OCI-LY1 (cell line): Measurements from ENCODE around the gene MEGF8.

Experiments used
- H2AFZ ChIP-seq: fragments of 200-600 bp; sonication (generic), shearing (Covaris generic); 2 replicates; pipeline ENCODE4 v1.6.0; 2014; ENCODE audit warnings: antibody characterized with exemption, mild to moderate bottlenecking, low read length
- H3F3A ChIP-seq: fragments of 200-600 bp; sonication (generic), shearing (Covaris generic); 2 replicates; pipeline ENCODE4 v1.6.0; 2014; ENCODE audit warnings: mild to moderate bottlenecking, antibody characterized with exemption, low read length, moderate library complexity; ENCODE audit not compliant: insufficient read depth
- H3K27ac ChIP-seq: fragments of 200-600 bp; sonication (generic); 2 replicates; pipeline ENCODE4 v1.5.1; 2014; ENCODE audit warnings: low read length, mixed run types, mild to moderate bottlenecking, low read depth; ENCODE audit not compliant: poor library complexity, severe bottlenecking
- H3K27me3 ChIP-seq: fragments of 200-600 bp; sonication (generic); 2 replicates; pipeline ENCODE4 v1.6.0; 2014; ENCODE audit warnings: antibody characterized with exemption, mild to moderate bottlenecking, low read length, moderate library complexity; ENCODE audit not compliant: insufficient read depth
- H3K36me3 ChIP-seq: fragments of 200-600 bp; sonication (generic); 2 replicates; pipeline ENCODE4 v1.6.1; 2014; ENCODE audit warnings: mild to moderate bottlenecking, antibody characterized with exemption, low read length, moderate library complexity, mixed read lengths; ENCODE audit not compliant: insufficient read depth
- H3K4me1 ChIP-seq: fragments of 200-600 bp; sonication (generic); 2 replicates; pipeline ENCODE4 v1.5.1; 2014; ENCODE audit warnings: mild to moderate bottlenecking, low read length, moderate library complexity; ENCODE audit not compliant: insufficient read depth, severe bottlenecking
- H3K4me2 ChIP-seq: fragments of 200-600 bp; sonication (generic), shearing (Covaris generic); 2 replicates; pipeline ENCODE4 v1.6.1; 2014; ENCODE audit warnings: low read length
- H3K4me3 ChIP-seq: fragments of 200-600 bp; sonication (generic); 2 replicates; pipeline ENCODE4 v1.5.1; 2014; ENCODE audit warnings: low read length, low read depth, mild to moderate bottlenecking, mixed read lengths; ENCODE audit not compliant: poor library complexity, severe bottlenecking
- H3K79me2 ChIP-seq: fragments of 200-600 bp; shearing (Covaris generic); 2 replicates; pipeline ENCODE4 v1.6.1; 2016; ENCODE audit warnings: mixed run types, low read length, mixed read lengths; ENCODE audit not compliant: insufficient read depth
- H3K9ac ChIP-seq: fragments of 200-600 bp; sonication (generic), shearing (Covaris generic); 2 replicates; pipeline ENCODE4 v1.6.1; 2014; ENCODE audit warnings: mild to moderate bottlenecking, low read length, mixed read lengths
- H3K9me2 ChIP-seq: fragments of 200-600 bp; sonication (generic), shearing (Covaris generic); 2 replicates; pipeline ENCODE4 v1.6.1; 2014; ENCODE audit warnings: low read depth, mild to moderate bottlenecking, low read length, mixed read lengths
- H3K9me3 ChIP-seq: fragments of 200-600 bp; shearing (Covaris generic); 2 replicates; pipeline ENCODE4 v1.6.1; 2014; ENCODE audit warnings: low read length, mixed read lengths
- H4K20me1 ChIP-seq: fragments of 200-600 bp; sonication (generic), shearing (Covaris generic); 2 replicates; pipeline ENCODE4 v1.6.0; 2016; ENCODE audit warnings: mild to moderate bottlenecking, low read length; ENCODE audit not compliant: insufficient read depth
- CTCF ChIP-seq: fragments of 200-600 bp; sonication (generic), shearing (Covaris generic); IDR thresholded peaks from 2 replicates; pipeline ENCODE4 v1.5.1; 2017; ENCODE audit warnings: mild to moderate bottlenecking, antibody characterized with exemption, low read length, moderate library complexity, mixed read lengths
- EZH2 ChIP-seq: fragments of 200-600 bp; sonication (generic), shearing (Covaris generic); IDR thresholded peaks from 2 replicates; pipeline ENCODE4 v1.8.0; 2017; ENCODE audit warnings: borderline replicate concordance, mixed run types, mild to moderate bottlenecking, antibody characterized with exemption, low read length, moderate library complexity, mixed read lengths

The MEGF8 gene

GRCh38 chr19:42287827-42288107 lies 37.7 kb upstream of the MEGF8 start:
- Histone ChIP-seq H3K4me3 (no peak overlapping the region), H4K20me1 (no peaks in the 10 kb centered on the region), H3K27ac (no peak overlapping the region), H3K9ac (no peak overlapping the region), H3K4me1 (peaks cover 24% of the 10 kb centered on the region), H3K4me2 (no peak overlapping the region), H3K27me3 (no peaks in the 10 kb centered on the region), H3F3A (0 out of 2 replicates have a peak, but pooled peaks cover 4% of the 10 kb centered on the region), H3K79me2 (no peaks in the 10 kb centered on the region), H3K9me3 (no peaks in the 10 kb centered on the region), H3K9me2 (no peaks in the 10 kb centered on the region), H2AFZ (no peak overlapping the region), H3K36me3 (peaks cover 61% of the 10 kb centered on the region)
- TF ChIP-seq EZH2 = no peak
- no peak for TF ChIP-seq CTCF

GRCh38 chr19:42288387-42288786 lies 37.0 kb upstream of the MEGF8 start:
- no peaks in the 10 kb centered on the region for H4K20me1 ChIP-seq
- no peaks in the 10 kb centered on the region for H3K9me2 ChIP-seq
- H3K9ac ChIP-seq = no peak overlapping the region
- H3K79me2 ChIP-seq = no peaks in the 10 kb centered on the region
- no peak overlapping the region for H3K4me2 ChIP-seq
- peaks cover 18% of the 10 kb centered on the region for H3K4me1 ChIP-seq
- H2AFZ ChIP-seq = no peak overlapping the region
- H3K9me3 ChIP-seq = no peaks in the 10 kb centered on the region
- H3K36me3 ChIP-seq = peaks cover 67% of the 10 kb centered on the region
- H3K4me3 ChIP-seq = no peak overlapping the region
- no peak for TF ChIP-seq CTCF
- no peak for TF ChIP-seq EZH2
- H3F3A ChIP-seq = no peaks in the 10 kb centered on the region
- H3K27me3 ChIP-seq = no peaks in the 10 kb centered on the region
- no peak overlapping the region for H3K27ac ChIP-seq

GRCh38 chr19:42288881-42289555 lies 36.4 kb upstream of the MEGF8 start:
- no peak overlapping the region for H3K4me3 ChIP-seq
- peaks cover 73% of the 10 kb centered on the region for H3K36me3 ChIP-seq
- H3F3A ChIP-seq = no peaks in the 10 kb centered on the region
- TF ChIP-seq CTCF (no peak), EZH2 (no peak)
- peaks cover 16% of the 10 kb centered on the region for H3K4me1 ChIP-seq
- H2AFZ ChIP-seq = no peak overlapping the region
- H3K27ac ChIP-seq = no peak overlapping the region
- H4K20me1 ChIP-seq = no peaks in the 10 kb centered on the region
- H3K9me2 ChIP-seq = no peaks in the 10 kb centered on the region
- H3K79me2 ChIP-seq = no peaks in the 10 kb centered on the region
- no peak overlapping the region for H3K9ac ChIP-seq
- H3K9me3 ChIP-seq = no peaks in the 10 kb centered on the region
- H3K4me2 ChIP-seq = no peak overlapping the region
- H3K27me3 ChIP-seq = no peaks in the 10 kb centered on the region
